ENCODE measurements around the gene CASKIN1. TPM values are rescaled to one million over a fixed set of nuclear protein-coding genes. Genes with fewer than 3 reads are reported as not detected.
A peak's percentile ranks its signal among the peaks of the same experiment; 100 is the strongest.

Gene CASKIN1
- polyA plus RNA-seq, 1 donor (not counting 4 experiments of a cell fraction or from before 2014, with no cell fraction given): 0.04 TPM

DNA sequence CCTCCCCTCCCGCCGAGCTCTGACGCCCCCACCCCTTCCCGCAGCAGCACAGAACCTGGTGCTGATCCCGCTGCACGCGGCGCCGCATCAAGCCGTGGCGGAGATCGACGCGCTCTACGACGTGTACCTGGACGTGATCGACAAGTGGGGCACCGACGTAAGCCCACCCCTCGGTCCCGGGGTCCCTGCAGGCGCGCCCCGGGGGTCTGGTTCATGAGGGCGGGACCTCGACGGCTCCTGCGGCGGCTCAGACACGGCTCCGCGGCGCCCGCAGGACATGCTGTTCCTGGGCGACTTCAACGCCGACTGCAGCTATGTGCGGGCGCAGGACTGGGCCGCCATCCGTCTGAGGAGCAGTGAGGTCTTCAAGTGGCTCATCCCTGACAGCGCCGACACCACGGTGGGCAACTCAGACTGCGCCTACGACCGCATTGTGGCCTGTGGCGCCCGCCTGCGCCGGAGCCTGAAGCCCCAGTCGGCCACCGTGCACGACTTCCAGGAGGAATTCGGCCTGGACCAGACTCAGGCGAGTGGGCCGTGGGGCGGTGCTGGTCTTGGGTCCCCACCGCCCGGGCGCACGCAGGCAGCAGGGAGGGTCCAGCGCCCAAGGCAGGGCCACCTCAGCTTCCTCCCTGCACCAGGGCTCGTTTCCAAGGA lies 41.2 kb upstream of the CASKIN1 start:
- Histone ChIP-seq H4K20me1 (ENCODE audit: control insufficient read depth, extremely low read depth, insufficient read depth, low read length) (peaks cover 10% of the 10 kb centered on the region), H3K79me2 (ENCODE audit: control insufficient read depth, insufficient read depth, low read length) (no peaks in the 10 kb centered on the region), H2AFZ (ENCODE audit: control insufficient read depth, low read length) (no peak overlapping the region), H3K36me3 (ENCODE audit: control insufficient read depth in 2 of 2, extremely low read depth in 1 of 2, insufficient read depth in 2 of 2, low read length in 2 of 2) (peaks cover 12 to 29% of the 10 kb centered on the region in 2 experiments), H3K9me3 (ENCODE audit: control insufficient read depth, low read depth, low read length) (no peaks in the 10 kb centered on the region), H3K4me2 (ENCODE audit: control insufficient read depth, extremely low read depth, insufficient read depth, low read depth, low read length) (no peak overlapping the region), H3K4me1 (ENCODE audit: control insufficient read depth, extremely low read depth, insufficient read depth, low read length) (no peaks in the 10 kb centered on the region), H3K27me3 (ENCODE audit: control insufficient read depth, extremely low read depth, insufficient read depth, low read length) (peaks cover 32% of the 10 kb centered on the region), H3K4me3 (ENCODE audit: control insufficient read depth in 2 of 3, extremely low read depth in 1 of 3, insufficient read depth in 2 of 3, low read depth in 1 of 3, low read length in 3 of 3) (no peak overlapping the region), H3K9me1 (ENCODE audit: control insufficient read depth, extremely low read depth, insufficient read depth, low read length) (no peaks in the 10 kb centered on the region), H3K27ac (ENCODE audit: control insufficient read depth, insufficient read depth, low read length) (no peak overlapping the region), H3K9ac (ENCODE audit: control insufficient read depth, extremely low read depth, insufficient read depth, low read length) (no peak overlapping the region)
- no peak for DNase-seq (ENCODE audit: low read depth, low spot score)
- TF ChIP-seq, protein P1, sequence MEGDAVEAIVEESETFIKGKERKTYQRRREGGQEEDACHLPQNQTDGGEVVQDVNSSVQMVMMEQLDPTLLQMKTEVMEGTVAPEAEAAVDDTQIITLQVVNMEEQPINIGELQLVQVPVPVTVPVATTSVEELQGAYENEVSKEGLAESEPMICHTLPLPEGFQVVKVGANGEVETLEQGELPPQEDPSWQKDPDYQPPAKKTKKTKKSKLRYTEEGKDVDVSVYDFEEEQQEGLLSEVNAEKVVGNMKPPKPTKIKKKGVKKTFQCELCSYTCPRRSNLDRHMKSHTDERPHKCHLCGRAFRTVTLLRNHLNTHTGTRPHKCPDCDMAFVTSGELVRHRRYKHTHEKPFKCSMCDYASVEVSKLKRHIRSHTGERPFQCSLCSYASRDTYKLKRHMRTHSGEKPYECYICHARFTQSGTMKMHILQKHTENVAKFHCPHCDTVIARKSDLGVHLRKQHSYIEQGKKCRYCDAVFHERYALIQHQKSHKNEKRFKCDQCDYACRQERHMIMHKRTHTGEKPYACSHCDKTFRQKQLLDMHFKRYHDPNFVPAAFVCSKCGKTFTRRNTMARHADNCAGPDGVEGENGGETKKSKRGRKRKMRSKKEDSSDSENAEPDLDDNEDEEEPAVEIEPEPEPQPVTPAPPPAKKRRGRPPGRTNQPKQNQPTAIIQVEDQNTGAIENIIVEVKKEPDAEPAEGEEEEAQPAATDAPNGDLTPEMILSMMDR (optimal IDR thresholded peaks at IDR 0.05 in 1 of 3, IDR thresholded peaks at IDR 0.05 in 1 of 3, conservative IDR thresholded peaks at IDR 0.05 in 1 of 3; ENCODE audit: extremely low read depth in 1 of 3, insufficient read depth in 2 of 3, low read length in 3 of 3): no peak
- TF ChIP-seq EZH2 (IDR thresholded peaks at IDR 0.05; ENCODE audit: low read length): peak; percentile 77
- dilution Hi-C loops (cut with MboI; ENCODE audit: extremely low pct_ligation_motif_present, low sequenced_read_pairs): no loop called here
- FAIRE-seq: no peak

DNA sequence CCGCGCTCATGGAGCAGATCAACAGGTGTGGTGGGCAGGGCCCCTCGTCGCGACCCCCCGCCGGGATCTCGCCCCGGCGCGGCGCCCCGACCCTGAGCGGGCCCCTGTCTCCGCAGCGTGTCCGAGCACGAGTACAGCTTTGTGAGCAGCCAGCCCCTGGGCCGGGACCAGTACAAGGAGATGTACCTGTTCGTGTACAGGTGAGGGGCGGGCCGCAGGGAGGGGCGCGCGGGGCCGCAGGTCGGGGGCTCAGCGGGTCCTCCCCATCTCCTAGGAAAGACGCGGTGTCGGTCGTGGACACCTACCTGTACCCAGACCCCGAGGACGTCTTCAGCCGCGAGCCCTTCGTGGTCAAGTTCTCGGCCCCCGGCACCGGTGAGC lies 40.7 kb upstream of the CASKIN1 start:
- Histone ChIP-seq H3K9me3 (ENCODE audit: control insufficient read depth, low read depth, low read length) (no peaks in the 10 kb centered on the region), H3K9ac (ENCODE audit: control insufficient read depth, extremely low read depth, insufficient read depth, low read length) (no peak overlapping the region)
- dilution Hi-C loops (cut with MboI; ENCODE audit: extremely low pct_ligation_motif_present, low sequenced_read_pairs): no loop called here

More for the DNA sequence above, 40.7 kb upstream of the CASKIN1 start:
- H3K9me1 ChIP-seq (ENCODE audit: control insufficient read depth, extremely low read depth, insufficient read depth, low read length): no peaks in the 10 kb centered on the region
- no peaks in the 10 kb centered on the region for H3K4me1 ChIP-seq (ENCODE audit: control insufficient read depth, extremely low read depth, insufficient read depth, low read length)
- FAIRE-seq: no peak
- H3K27me3 ChIP-seq (ENCODE audit: control insufficient read depth, extremely low read depth, insufficient read depth, low read length): peaks cover 32% of the 10 kb centered on the region
- H2AFZ ChIP-seq (ENCODE audit: control insufficient read depth, low read length): no peak overlapping the region
- H3K36me3 ChIP-seq (ENCODE audit: control insufficient read depth in 2 of 2, extremely low read depth in 1 of 2, insufficient read depth in 2 of 2, low read length in 2 of 2): peaks cover 16 to 29% of the 10 kb centered on the region in 2 experiments
- H3K4me2 ChIP-seq (ENCODE audit: control insufficient read depth, extremely low read depth, insufficient read depth, low read depth, low read length): no peak overlapping the region
- no peaks in the 10 kb centered on the region for H3K79me2 ChIP-seq (ENCODE audit: control insufficient read depth, insufficient read depth, low read length)
- DNase-seq (ENCODE audit: low read depth, low spot score): no peak
- no peak overlapping the region for H3K4me3 ChIP-seq (ENCODE audit: control insufficient read depth in 2 of 3, extremely low read depth in 1 of 3, insufficient read depth in 2 of 3, low read depth in 1 of 3, low read length in 3 of 3)
- no peak overlapping the region for H3K27ac ChIP-seq (ENCODE audit: control insufficient read depth, insufficient read depth, low read length)
- TF ChIP-seq, protein P1 (optimal IDR thresholded peaks at IDR 0.05 in 1 of 3, IDR thresholded peaks at IDR 0.05 in 1 of 3, conservative IDR thresholded peaks at IDR 0.05 in 1 of 3; ENCODE audit: extremely low read depth in 1 of 3, insufficient read depth in 2 of 3, low read length in 3 of 3): no peak
- no peak for TF ChIP-seq EZH2 (IDR thresholded peaks at IDR 0.05; ENCODE audit: low read length)
- H4K20me1 ChIP-seq (ENCODE audit: control insufficient read depth, extremely low read depth, insufficient read depth, low read length): peaks cover 10% of the 10 kb centered on the region

Measured in keratinocyte (primary cell).